Mesothelial cell of epicardium (in vitro differentiated cells): ENCODE data around the gene LCT. TPM values are rescaled to one million over a fixed set of nuclear protein-coding genes. Genes with fewer than 3 reads are reported as not detected.

ENCODE experiments used
- DNase-seq, 2 experiments: peaks; one replicate each; pipeline ENCODE4 v3.0.0; 2021; ENCODE audit warnings: low spot score in 2 of 2; ENCODE audit not compliant: unreplicated experiment in 2 of 2
- H3K27ac Mint-ChIP-seq: 2 replicates; pipeline ENCODE4 v1.8.0; 2021; ENCODE audit warnings: mixed read lengths
- H3K27me3 Mint-ChIP-seq: 2 replicates; pipeline ENCODE4 v1.8.0; 2021; ENCODE audit warnings: low read depth, mixed read lengths
- H3K36me3 Mint-ChIP-seq: 2 replicates; pipeline ENCODE4 v1.8.0; 2021; ENCODE audit warnings: mixed read lengths
- H3K4me1 Mint-ChIP-seq: 2 replicates; pipeline ENCODE4 v1.8.0; 2021; ENCODE audit warnings: mixed read lengths
- H3K4me3 Mint-ChIP-seq: 2 replicates; pipeline ENCODE4 v1.8.0; 2021; ENCODE audit warnings: mild to moderate bottlenecking, moderate library complexity, mixed read lengths
- H3K9me3 Mint-ChIP-seq: 2 replicates; pipeline ENCODE4 v1.8.0; 2021; ENCODE audit warnings: mixed read lengths
- total RNA-seq: library from RNA; stranded (reverse); gene quantifications from 3 replicates; pipeline ENCODE4 v1.2.1, GENCODE V29; 2021
- TF ChIP-seq, protein P1 (sequence below): fragments of 200-600 bp; sonication (generic); IDR thresholded peaks from one replicate; pipeline ENCODE4 v1.5.0; 2021; ENCODE audit warnings: antibody characterized with exemption; ENCODE audit not compliant: unreplicated experiment

The LCT gene
- total RNA-seq, 1 donor from 2014 or later: not detected

DNA sequence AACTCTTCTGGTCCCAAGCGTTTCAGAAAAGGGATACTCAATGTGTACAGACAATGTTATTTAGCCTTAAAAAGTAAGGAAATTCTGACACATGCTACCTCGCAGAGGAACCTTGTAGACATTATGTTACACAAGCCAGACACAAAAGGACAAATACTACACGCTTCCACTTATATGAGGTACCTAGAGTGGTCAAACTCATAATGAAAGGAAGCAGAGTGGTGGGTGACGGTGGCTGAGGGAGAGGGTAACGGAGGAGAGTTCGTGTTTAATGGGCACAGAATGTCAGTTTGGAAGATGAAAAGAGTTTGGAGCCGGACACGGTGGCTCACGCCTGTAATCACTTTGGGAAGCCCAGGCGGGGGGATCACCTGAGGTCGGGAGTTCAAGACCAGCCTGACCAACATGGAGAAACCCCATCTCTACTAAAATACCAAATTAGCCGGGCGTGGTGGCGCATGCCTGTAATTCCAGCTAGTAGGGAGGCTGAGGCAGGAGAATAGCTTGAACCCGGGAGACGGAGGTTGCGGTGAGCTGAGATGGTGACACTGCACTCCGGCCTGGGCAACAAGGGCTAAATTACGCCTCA lies 37.9 kb upstream of the LCT start:
- Mint-ChIP-seq H3K9me3 (peaks cover 6% of the 10 kb centered on the region), H3K36me3 (peaks cover 6% of the 10 kb centered on the region), H3K4me3 (peak overlapping the region; percentile 76), H3K4me1 (peaks cover 23% of the 10 kb centered on the region), H3K27me3 (no peaks in the 10 kb centered on the region), H3K27ac (no peak overlapping the region)
- no peak for DNase-seq
- TF ChIP-seq, protein P1, sequence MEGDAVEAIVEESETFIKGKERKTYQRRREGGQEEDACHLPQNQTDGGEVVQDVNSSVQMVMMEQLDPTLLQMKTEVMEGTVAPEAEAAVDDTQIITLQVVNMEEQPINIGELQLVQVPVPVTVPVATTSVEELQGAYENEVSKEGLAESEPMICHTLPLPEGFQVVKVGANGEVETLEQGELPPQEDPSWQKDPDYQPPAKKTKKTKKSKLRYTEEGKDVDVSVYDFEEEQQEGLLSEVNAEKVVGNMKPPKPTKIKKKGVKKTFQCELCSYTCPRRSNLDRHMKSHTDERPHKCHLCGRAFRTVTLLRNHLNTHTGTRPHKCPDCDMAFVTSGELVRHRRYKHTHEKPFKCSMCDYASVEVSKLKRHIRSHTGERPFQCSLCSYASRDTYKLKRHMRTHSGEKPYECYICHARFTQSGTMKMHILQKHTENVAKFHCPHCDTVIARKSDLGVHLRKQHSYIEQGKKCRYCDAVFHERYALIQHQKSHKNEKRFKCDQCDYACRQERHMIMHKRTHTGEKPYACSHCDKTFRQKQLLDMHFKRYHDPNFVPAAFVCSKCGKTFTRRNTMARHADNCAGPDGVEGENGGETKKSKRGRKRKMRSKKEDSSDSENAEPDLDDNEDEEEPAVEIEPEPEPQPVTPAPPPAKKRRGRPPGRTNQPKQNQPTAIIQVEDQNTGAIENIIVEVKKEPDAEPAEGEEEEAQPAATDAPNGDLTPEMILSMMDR: no peak

DNA sequence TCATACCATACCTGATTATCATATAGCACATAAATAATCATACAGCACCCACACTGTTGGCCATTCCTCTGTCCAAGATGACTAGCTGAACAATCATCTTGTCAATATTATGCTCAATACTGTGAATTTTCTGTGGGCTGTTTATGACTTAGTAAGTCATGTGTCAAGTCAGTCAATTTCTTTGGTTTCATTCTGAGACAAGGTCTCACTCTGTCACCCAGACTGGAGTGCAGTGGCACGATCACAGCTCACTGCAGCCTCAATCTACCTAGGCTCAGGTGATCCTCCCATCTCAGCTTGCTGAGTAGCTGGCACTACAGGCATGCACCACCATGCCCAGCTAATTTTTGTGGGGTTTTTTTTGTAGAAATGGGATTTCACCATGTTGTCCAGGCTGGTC lies 33.6 kb upstream of the LCT start:
- Mint-ChIP-seq H3K9me3 (no peaks in the 10 kb centered on the region), H3K36me3 (peaks cover 23% of the 10 kb centered on the region), H3K27ac (no peak overlapping the region), H3K27me3 (no peaks in the 10 kb centered on the region), H3K4me3 (no peak overlapping the region), H3K4me1 (peaks cover 18% of the 10 kb centered on the region)
- no peak for DNase-seq
- TF ChIP-seq, protein P1: no peak

DNA sequence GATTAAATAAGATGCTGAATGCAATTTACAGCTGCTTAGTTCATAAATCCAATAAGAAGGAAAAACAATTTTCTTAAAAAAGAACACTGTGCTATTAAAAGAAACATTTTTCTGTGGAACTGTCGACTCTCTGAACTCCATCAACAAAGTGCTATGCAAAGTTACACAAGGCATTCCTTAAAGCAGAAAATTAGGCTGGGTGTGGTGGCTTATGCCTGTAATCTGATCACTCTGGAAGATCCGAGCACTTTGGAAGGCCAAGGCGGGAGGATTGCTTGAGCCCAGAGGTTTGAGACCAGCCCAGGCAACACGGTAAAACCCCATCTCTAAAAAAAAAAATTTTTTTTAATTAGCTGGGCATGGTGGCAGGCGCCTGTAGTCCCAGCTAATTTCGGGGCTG lies 26.2 kb upstream of the LCT start:
- Mint-ChIP-seq H3K27ac (no peak overlapping the region), H3K4me3 (no peak overlapping the region), H3K9me3 (no peaks in the 10 kb centered on the region), H3K27me3 (no peaks in the 10 kb centered on the region), H3K36me3 (peaks cover 40% of the 10 kb centered on the region), H3K4me1 (no peaks in the 10 kb centered on the region)
- TF ChIP-seq, protein P1: no peak
- no peak for DNase-seq

DNA sequence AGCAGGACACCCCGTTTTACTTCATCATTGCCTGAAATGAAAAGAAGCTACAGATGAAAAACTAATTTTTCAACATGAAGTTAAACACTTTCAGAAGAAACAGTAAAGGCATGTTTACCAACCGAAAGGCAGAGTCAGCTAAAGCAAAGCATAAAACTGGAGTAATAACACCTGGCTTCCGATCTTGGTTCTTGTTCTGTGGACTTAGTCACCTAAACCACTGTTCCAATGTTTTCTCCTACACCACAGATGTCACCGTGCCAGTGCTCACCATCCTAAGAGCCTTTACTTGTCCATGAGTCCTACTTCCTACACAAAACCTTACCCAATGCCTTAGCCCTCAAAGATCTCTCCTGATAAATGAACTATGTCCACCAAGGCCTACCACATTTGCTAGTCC lies 25.7 kb upstream of the LCT start:
- Mint-ChIP-seq H3K36me3 (peaks cover 38% of the 10 kb centered on the region), H3K4me1 (no peaks in the 10 kb centered on the region), H3K27ac (no peak overlapping the region), H3K4me3 (no peak overlapping the region), H3K27me3 (no peaks in the 10 kb centered on the region), H3K9me3 (no peaks in the 10 kb centered on the region)
- TF ChIP-seq, protein P1: no peak
- no peak for DNase-seq

DNA sequence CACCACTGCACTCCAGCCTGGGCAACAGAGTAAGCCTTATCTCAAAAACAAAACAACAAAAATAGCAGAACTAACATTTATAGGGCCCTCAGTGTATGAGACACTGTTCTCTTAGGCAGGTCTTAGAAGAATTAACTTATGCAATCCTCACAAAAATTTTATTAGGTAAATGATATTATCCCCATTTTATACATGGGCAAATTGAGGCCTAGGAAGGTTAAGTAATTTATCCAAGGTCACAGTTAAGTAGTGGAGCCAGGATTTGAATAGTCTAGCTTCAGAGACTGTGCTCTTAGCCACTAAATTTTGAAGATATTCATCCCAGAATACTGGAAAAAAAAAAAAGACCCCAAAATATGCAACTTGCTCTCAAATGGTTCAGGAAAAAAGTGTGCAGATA lies 16.4 kb upstream of the LCT start:
- Mint-ChIP-seq H3K36me3 (peaks cover 31% of the 10 kb centered on the region), H3K27ac (no peak overlapping the region), H3K4me1 (peaks cover 7% of the 10 kb centered on the region), H3K27me3 (no peaks in the 10 kb centered on the region), H3K9me3 (no peaks in the 10 kb centered on the region), H3K4me3 (no peak overlapping the region)
- TF ChIP-seq, protein P1: no peak
- no peak for DNase-seq

DNA sequence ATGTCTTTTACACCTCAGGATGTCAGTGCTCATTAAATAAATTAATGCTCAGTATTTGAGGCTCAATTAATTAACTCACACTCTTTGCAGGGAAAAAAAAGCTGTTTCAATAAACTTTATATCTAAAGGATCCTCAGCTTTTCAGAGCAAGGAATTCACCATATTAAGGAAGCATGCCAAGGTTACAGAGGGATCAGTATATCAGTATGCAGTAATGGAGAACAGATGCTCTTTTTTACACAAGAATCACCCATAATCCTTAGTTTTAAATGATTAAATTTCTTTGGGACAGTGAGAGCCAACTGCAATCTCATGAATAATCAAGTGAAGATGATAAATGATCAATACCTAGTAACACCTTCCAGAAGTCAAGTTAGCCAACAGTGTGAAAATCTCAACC lies 14.9 kb upstream of the LCT start:
- Mint-ChIP-seq H3K36me3 (peaks cover 30% of the 10 kb centered on the region), H3K27me3 (no peaks in the 10 kb centered on the region), H3K27ac (peak overlapping the region; percentile 59), H3K4me3 (no peak overlapping the region), H3K9me3 (no peaks in the 10 kb centered on the region), H3K4me1 (peaks cover 7% of the 10 kb centered on the region)
- DNase-seq: no peak
- TF ChIP-seq, protein P1: no peak
